ENCODE results near the gene PRR15. TPM values are rescaled to one million over a fixed set of nuclear protein-coding genes. Genes with fewer than 3 reads are reported as not detected.

PRR15 gene
- total RNA-seq, 4 donors from 2014 or later = 0.53 to 1.6 (median 0.95) TPM

GRCh38 chr7:29587195-29587808, 23.7 kb downstream of the PRR15 start:
- no peak for DNase-seq
- Histone ChIP-seq H3K27ac (no peak overlapping the region), H3K36me3 (no peaks in the 10 kb centered on the region), H3K4me1 (no peaks in the 10 kb centered on the region), H3K4me3 (no peak overlapping the region), H3K9me3 (no peaks in the 10 kb centered on the region), H3K27me3 (no peaks in the 10 kb centered on the region)
- WGBS, 2 donors = 61 to 80% methylated on average over 3 of the region's 3 CpGs
- TF ChIP-seq POLR2A (IDR thresholded peaks at IDR 0.05) = no peak
- no peak for TF ChIP-seq CTCF (IDR thresholded peaks at IDR 0.05)
- intact Hi-C loops (cut with DNase I) = no loop called here

GRCh38 chr7:29588212-29588611, 24.6 kb downstream of the PRR15 start:
- WGBS, 2 donors = 50 to 57% methylated on average over 2 of the region's 2 CpGs
- no peak overlapping the region for H3K27ac ChIP-seq

GRCh38 chr7:29588900-29589696, 25.5 kb downstream of the PRR15 start:
- Histone ChIP-seq H3K9me3 (no peaks in the 10 kb centered on the region), H3K4me1 (no peaks in the 10 kb centered on the region), H3K27ac (no peak overlapping the region), H3K27me3 (no peaks in the 10 kb centered on the region), H3K36me3 (no peaks in the 10 kb centered on the region), H3K4me3 (no peak overlapping the region)
- no peak for DNase-seq
- TF ChIP-seq POLR2A (IDR thresholded peaks at IDR 0.05) = no peak
- peak; percentile 37 to 71 (median 46) for TF ChIP-seq CTCF (IDR thresholded peaks at IDR 0.05)
- intact Hi-C loops (cut with DNase I) = no loop called here
- WGBS, 2 donors = 52 to 57% methylated on average over 5 to 6 of the region's 8 CpGs

More at GRCh38 chr7:29588212-29588611, 24.6 kb downstream of the PRR15 start:
- no peaks in the 10 kb centered on the region for H3K4me1 ChIP-seq
- intact Hi-C loops (cut with DNase I) = no loop called here
- no peak for DNase-seq
- H3K4me3 ChIP-seq = no peak overlapping the region
- H3K36me3 ChIP-seq = no peaks in the 10 kb centered on the region
- no peaks in the 10 kb centered on the region for H3K27me3 ChIP-seq
- H3K9me3 ChIP-seq = no peaks in the 10 kb centered on the region
- no peak for TF ChIP-seq CTCF (IDR thresholded peaks at IDR 0.05)

- WGBS, 2 donors = 80 to 83% methylated on average over 2 of the region's 2 CpGs
- no peak overlapping the region for H3K4me3 ChIP-seq
Measured at GRCh38 chr7:29592866-29593265, 29.2 kb downstream of the PRR15 start.

More at GRCh38 chr7:29592866-29593265, 29.2 kb downstream of the PRR15 start:
- TF ChIP-seq CTCF (IDR thresholded peaks at IDR 0.05) (no peak), POLR2A (IDR thresholded peaks at IDR 0.05) (no peak)
- Histone ChIP-seq H3K27ac (no peak overlapping the region), H3K27me3 (no peaks in the 10 kb centered on the region), H3K9me3 (no peaks in the 10 kb centered on the region), H3K36me3 (no peaks in the 10 kb centered on the region), H3K4me1 (no peaks in the 10 kb centered on the region)
- intact Hi-C loops (cut with DNase I) = no loop called here
- no peak for DNase-seq
